Gastroesophageal sphincter (tissue), 3 donors: ENCODE results near the gene CYTH3.

Source experiments
- CTCF ChIP-seq, 4 experiments: fragments of 200-600 bp in 2 of 4; fragments of 450-650 bp in 2 of 4; sonication (generic) in 1 of 4; IDR thresholded peaks; one replicate each; pipeline ENCODE4 v1.5.1; 2017 to 2019; ENCODE audit warnings: antibody characterized with exemption in 4 of 4, mild to moderate bottlenecking in 2 of 4, moderate library complexity in 2 of 4
- POLR2AphosphoS5 ChIP-seq: sonication (generic); formaldehyde crosslinking; IDR thresholded peaks from one replicate; pipeline ENCODE4 v1.6.1; 2017; ENCODE audit warnings: antibody characterized with exemption

DNA sequence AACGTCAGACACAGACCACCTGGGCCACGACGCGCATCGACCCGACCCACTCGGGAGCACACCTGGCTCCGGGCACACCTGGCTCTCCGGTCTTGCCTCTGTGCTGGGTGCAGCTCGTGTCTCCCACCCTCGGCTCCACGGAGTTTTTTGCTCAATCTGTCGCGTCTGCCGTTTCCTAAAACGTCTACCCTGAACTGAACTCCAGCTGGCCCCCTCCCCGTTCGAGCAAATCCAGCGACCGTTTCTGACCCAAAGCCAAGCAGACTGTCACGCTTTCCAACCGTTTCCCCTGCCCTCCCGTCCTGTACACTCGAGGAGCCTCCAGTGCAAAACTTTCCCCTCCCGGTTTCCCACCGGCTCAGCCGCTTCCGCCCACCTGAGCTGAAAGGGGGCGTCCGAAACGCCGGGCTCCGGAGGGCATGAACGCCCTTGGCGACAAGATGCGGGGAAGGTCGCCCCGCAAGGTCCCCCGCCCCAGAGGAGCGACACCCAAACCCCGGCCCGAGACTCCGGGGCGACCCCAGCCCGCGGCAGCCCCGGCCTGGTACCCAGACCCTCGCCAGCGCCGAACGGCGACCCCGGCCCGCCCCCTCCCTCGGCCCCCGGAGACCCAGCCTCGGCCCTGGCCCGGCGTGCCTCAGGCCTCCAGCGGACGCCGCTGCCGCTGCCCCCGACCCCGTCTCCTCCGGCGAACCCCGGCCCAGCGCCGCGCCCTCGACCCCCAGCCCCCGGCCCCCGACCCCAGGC lies 557 bp downstream of the CYTH3 start:
- TF ChIP-seq CTCF (IDR thresholded peaks at IDR 0.05) (no peak), POLR2AphosphoS5 (no peak)
